Measurements from ENCODE around the gene MORF4L2. TPM values are rescaled to one million over a fixed set of nuclear protein-coding genes. Genes with fewer than 3 reads are reported as not detected.

The MORF4L2 gene
- total and polyA plus RNA-seq, 9 of the 15 experiments (the other 6 are each of a cell fraction or from before 2014, with no cell fraction given), result 324 to 781 (median 420) TPM

DNA sequence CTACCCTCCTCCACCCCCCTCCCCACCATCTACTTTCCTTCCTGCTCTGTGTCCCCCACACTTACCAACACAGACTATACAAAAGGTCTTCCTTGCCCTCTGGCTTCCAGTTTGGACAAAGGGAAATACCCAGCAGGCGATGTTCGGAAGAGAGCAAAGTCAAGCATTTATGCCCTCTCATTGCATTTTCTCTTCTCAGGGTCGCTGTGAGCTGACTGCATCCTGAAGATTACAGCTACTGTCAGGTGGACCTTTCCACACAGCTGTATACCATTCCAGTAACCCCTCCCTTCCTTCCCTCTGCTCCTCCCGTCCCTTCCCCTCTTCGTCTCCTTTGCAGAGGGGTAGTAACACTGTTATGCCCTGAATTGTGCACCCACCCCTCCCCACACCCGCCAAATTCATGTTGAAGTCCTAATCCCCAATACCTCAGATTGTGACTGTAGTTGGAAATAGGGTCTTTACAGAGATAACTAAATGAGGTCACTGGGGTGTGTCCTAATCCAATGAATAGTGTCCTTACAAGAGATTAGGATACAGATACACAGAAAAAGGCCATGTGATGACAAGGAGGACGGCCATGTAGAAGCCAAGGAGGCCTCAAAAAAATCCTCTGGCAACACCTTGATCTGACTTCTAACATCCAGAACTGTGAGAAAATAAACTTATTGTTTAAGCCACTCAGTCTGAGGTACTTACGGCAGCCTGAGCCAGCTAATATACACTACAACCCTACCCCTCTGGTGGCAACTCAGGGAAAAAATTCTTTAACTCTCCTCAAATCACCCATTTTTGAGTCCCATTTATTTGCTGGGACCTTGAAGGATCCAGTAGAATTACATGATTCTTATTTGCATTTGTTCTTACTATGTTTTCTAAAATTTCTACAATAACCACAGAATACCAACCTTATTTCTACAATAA lies 11.7 kb downstream of the MORF4L2 start (continued):
- TF ChIP-seq, protein P1, sequence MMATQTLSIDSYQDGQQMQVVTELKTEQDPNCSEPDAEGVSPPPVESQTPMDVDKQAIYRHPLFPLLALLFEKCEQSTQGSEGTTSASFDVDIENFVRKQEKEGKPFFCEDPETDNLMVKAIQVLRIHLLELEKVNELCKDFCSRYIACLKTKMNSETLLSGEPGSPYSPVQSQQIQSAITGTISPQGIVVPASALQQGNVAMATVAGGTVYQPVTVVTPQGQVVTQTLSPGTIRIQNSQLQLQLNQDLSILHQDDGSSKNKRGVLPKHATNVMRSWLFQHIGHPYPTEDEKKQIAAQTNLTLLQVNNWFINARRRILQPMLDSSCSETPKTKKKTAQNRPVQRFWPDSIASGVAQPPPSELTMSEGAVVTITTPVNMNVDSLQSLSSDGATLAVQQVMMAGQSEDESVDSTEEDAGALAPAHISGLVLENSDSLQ (IDR thresholded peaks at IDR 0.05), result no peak
- no peak for TF ChIP-seq CHD1 (IDR thresholded peaks at IDR 0.05; ENCODE audit: low read length)
- peak; percentile 66 for TF ChIP-seq POLR2A (conservative IDR thresholded peaks at IDR 0.05)
- TF ChIP-seq ETV1 (tag; conservative IDR thresholded peaks at IDR 0.05; ENCODE audit: low read depth), result no peak
- TF ChIP-seq BCL6 (CRISPR knock-in tag; IDR thresholded peaks at IDR 0.05), result no peak
- TF ChIP-seq SETDB1 (IDR thresholded peaks at IDR 0.05; ENCODE audit: low read length), result no peak
- TF ChIP-seq MEF2D (tag; conservative IDR thresholded peaks at IDR 0.05; ENCODE audit: low read depth), result no peak
- no peak for TF ChIP-seq ESRRA (IDR thresholded peaks at IDR 0.05; ENCODE audit: borderline replicate concordance, low read depth)
- TF ChIP-seq, protein P2, sequence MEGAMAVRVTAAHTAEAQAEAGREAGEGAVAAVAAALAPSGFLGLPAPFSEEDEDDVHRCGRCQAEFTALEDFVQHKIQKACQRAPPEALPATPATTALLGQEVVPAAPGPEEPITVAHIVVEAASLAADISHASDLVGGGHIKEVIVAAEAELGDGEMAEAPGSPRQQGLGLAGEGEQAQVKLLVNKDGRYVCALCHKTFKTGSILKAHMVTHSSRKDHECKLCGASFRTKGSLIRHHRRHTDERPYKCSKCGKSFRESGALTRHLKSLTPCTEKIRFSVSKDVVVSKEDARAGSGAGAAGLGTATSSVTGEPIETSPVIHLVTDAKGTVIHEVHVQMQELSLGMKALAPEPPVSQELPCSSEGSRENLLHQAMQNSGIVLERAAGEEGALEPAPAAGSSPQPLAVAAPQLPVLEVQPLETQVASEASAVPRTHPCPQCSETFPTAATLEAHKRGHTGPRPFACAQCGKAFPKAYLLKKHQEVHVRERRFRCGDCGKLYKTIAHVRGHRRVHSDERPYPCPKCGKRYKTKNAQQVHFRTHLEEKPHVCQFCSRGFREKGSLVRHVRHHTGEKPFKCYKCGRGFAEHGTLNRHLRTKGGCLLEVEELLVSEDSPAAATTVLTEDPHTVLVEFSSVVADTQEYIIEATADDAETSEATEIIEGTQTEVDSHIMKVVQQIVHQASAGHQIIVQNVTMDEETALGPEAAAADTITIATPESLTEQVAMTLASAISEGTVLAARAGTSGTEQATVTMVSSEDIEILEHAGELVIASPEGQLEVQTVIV (CRISPR knock-in tag; IDR thresholded peaks at IDR 0.05; ENCODE audit: borderline replicate concordance), result no peak
- TF ChIP-seq, protein P3, sequence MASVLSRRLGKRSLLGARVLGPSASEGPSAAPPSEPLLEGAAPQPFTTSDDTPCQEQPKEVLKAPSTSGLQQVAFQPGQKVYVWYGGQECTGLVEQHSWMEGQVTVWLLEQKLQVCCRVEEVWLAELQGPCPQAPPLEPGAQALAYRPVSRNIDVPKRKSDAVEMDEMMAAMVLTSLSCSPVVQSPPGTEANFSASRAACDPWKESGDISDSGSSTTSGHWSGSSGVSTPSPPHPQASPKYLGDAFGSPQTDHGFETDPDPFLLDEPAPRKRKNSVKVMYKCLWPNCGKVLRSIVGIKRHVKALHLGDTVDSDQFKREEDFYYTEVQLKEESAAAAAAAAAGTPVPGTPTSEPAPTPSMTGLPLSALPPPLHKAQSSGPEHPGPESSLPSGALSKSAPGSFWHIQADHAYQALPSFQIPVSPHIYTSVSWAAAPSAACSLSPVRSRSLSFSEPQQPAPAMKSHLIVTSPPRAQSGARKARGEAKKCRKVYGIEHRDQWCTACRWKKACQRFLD (CRISPR knock-in tag; IDR thresholded peaks at IDR 0.05), result no peak
- TF ChIP-seq SRSF3 (IDR thresholded peaks at IDR 0.05; ENCODE audit: insufficient read depth, low read length), result no peak
- TF ChIP-seq, protein P4, sequence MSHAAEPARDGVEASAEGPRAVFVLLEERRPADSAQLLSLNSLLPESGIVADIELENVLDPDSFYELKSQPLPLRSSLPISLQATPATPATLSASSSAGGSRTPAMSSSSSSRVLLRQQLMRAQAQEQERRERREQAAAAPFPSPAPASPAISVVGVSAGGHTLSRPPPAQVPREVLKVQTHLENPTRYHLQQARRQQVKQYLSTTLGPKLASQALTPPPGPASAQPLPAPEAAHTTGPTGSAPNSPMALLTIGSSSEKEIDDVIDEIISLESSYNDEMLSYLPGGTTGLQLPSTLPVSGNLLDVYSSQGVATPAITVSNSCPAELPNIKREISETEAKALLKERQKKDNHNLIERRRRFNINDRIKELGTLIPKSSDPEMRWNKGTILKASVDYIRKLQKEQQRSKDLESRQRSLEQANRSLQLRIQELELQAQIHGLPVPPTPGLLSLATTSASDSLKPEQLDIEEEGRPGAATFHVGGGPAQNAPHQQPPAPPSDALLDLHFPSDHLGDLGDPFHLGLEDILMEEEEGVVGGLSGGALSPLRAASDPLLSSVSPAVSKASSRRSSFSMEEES (CRISPR knock-in tag; IDR thresholded peaks at IDR 0.05), result no peak
- no peak for TF ChIP-seq HNRNPUL1 (IDR thresholded peaks at IDR 0.05; ENCODE audit: low read length)

All from K562 (cell line).